ENCODE results near the gene FASLG. TPM values are rescaled to one million over a fixed set of nuclear protein-coding genes. Genes with fewer than 3 reads are reported as not detected.

FASLG gene, protein sequence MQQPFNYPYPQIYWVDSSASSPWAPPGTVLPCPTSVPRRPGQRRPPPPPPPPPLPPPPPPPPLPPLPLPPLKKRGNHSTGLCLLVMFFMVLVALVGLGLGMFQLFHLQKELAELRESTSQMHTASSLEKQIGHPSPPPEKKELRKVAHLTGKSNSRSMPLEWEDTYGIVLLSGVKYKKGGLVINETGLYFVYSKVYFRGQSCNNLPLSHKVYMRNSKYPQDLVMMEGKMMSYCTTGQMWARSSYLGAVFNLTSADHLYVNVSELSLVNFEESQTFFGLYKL
- total RNA-seq, result 1 to 10 TPM in 1 of 4 donors, under 1 TPM in 1, not detected in 2; 0.35 to 1.5 TPM

DNA sequence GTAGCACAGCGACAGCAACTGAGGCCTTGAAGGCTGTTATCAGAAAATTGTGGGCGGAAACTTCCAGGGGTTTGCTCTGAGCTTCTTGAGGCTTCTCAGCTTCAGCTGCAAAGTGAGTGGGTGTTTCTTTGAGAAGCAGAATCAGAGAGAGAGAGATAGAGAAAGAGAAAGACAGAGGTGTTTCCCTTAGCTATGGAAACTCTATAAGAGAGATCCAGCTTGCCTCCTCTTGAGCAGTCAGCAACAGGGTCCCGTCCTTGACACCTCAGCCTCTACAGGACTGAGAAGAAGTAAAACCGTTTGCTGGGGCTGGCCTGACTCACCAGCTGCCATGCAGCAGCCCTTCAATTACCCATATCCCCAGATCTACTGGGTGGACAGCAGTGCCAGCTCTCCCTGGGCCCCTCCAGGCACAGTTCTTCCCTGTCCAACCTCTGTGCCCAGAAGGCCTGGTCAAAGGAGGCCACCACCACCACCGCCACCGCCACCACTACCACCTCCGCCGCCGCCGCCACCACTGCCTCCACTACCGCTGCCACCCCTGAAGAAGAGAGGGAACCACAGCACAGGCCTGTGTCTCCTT, at the start of gene FASLG:
Gene FASLG (plus strand): TSS at position 233 of the 583 bp plus-strand sequence. CDS start 99 bp downstream, at position 332.
- Histone ChIP-seq H3K27ac (peak within 1 kb of the TSS; percentile 35 to 77 (median 58)), H3K4me1 (no peaks in the 10 kb centered on the region), H3K27me3 (no peaks in the 10 kb centered on the region), H3K4me3 (peak within 1 kb of the TSS in 2 of 4 donors; percentile 33 to 37), H3K9me3 (no peaks in the 10 kb centered on the region), H3K36me3 (no peaks in the 10 kb centered on the region)
- peak in 1 of 3 donors; percentile 52 for DNase-seq
- TF ChIP-seq, protein P1, sequence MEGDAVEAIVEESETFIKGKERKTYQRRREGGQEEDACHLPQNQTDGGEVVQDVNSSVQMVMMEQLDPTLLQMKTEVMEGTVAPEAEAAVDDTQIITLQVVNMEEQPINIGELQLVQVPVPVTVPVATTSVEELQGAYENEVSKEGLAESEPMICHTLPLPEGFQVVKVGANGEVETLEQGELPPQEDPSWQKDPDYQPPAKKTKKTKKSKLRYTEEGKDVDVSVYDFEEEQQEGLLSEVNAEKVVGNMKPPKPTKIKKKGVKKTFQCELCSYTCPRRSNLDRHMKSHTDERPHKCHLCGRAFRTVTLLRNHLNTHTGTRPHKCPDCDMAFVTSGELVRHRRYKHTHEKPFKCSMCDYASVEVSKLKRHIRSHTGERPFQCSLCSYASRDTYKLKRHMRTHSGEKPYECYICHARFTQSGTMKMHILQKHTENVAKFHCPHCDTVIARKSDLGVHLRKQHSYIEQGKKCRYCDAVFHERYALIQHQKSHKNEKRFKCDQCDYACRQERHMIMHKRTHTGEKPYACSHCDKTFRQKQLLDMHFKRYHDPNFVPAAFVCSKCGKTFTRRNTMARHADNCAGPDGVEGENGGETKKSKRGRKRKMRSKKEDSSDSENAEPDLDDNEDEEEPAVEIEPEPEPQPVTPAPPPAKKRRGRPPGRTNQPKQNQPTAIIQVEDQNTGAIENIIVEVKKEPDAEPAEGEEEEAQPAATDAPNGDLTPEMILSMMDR (IDR thresholded peaks at IDR 0.05), result no peak
- TF ChIP-seq POLR2A (IDR thresholded peaks at IDR 0.05), result no peak

DNA sequence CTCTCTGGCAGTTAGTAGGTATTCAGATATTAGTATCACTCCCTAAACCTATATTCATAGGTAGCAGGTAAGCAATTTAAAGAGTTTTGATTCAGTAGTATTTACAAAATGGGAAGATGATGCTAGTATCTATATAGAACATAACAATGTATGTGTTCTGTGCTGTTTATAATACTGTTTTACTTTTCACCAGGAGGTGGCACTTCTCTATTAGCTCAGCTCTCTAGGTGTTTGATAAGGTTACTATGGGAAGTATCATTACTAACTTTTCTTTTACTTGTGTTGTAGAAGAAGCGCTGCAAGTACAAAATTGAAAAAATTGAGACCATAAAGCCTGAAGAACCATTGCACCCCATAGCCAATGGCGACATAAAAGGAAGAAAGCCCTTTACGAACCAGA, 49.4 kb upstream of the FASLG start:
- Histone ChIP-seq H3K27ac (no peak overlapping the region), H3K4me1 (no peaks in the 10 kb centered on the region), H3K4me3 (no peak overlapping the region), H3K9me3 (no peaks in the 10 kb centered on the region), H3K27me3 (no peaks in the 10 kb centered on the region), H3K36me3 (peaks cover 0 to 32% (median 0%) of the 10 kb centered on the region in 3 donors)
- TF ChIP-seq, protein P1 (IDR thresholded peaks at IDR 0.05), result peak in 4 of 6 experiments; percentile 29 to 45 (median 36)
- TF ChIP-seq POLR2A (IDR thresholded peaks at IDR 0.05), result no peak
- DNase-seq, result no peak

DNA sequence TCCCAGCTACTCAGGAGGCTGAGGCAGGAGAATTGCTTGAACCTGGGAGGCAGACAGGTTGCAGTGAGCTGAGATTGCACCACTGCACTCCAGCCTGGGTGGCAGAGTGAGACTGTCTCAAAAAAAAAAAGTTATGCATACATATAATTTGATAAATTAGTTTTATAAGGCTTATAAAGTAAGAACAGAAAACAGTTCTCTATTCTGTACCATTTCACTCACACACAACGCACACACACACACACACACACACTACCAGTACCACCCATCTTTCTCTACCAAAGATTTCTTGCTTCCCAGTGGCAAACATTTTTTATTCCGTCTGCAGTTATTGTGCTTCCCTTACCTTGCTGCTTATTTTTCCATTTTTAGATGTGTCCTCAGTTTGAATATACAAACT, 46.4 kb upstream of the FASLG start:
- Histone ChIP-seq H3K27ac (no peak overlapping the region), H3K9me3 (no peaks in the 10 kb centered on the region), H3K4me3 (no peak overlapping the region), H3K36me3 (peaks cover 0 to 29% (median 0%) of the 10 kb centered on the region in 3 donors), H3K4me1 (no peaks in the 10 kb centered on the region), H3K27me3 (no peaks in the 10 kb centered on the region)
- DNase-seq, result no peak
- TF ChIP-seq, protein P1 (IDR thresholded peaks at IDR 0.05), result no peak

DNA sequence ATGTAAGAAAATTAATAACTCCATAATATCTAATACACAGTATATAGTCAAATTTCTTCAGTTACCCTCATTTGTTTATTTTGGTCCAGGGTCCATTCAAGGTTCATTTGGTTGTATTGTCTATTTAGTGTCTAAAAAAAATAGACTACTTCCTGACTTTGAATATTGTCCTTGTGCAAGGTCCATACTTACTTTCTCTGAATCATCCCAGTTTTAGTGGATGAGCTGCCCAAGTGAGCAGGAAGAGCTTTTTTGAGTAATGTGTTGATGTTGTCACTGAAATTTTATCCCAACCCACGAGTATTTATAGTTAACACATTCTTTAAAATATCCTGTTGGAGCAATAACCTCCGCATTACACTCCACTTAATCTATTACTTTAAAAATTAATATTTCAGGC, 45.6 kb upstream of the FASLG start:
- H3K9me3 ChIP-seq, result no peaks in the 10 kb centered on the region
- H3K36me3 ChIP-seq, result peaks cover 0 to 29% (median 0%) of the 10 kb centered on the region in 3 donors
- H3K27me3 ChIP-seq, result no peaks in the 10 kb centered on the region
- H3K4me3 ChIP-seq, result no peak overlapping the region
- H3K4me1 ChIP-seq, result no peaks in the 10 kb centered on the region
- TF ChIP-seq, protein P1 (IDR thresholded peaks at IDR 0.05), result no peak
- no peak for TF ChIP-seq POLR2A (IDR thresholded peaks at IDR 0.05)
- DNase-seq, result no peak
- no peak overlapping the region for H3K27ac ChIP-seq

DNA sequence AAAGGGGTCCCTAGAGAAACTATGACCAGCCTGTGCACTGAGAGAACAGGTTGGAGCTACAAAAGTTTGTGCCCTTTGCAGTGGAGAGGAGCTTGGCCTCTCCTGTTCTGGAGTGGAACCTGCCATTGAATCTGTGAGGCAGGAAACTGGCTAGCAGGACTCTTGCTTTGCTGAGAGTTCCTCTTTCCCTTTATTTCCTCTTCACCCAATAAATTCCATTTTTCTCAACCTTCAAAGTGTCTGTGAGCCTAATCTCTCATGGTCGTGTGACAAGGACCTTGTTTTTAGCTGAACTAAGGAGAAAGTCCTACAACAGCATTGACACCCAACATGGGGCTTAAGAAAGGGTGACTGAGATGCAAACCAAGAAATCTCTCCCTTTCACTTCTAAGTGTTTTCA, 42.7 kb upstream of the FASLG start:
- no peak for DNase-seq
- Histone ChIP-seq H3K36me3 (peaks cover 0 to 5% (median 0%) of the 10 kb centered on the region in 3 donors), H3K9me3 (peaks cover 0 to 10% (median 4%) of the 10 kb centered on the region in 4 donors)

More for the DNA sequence above, 42.7 kb upstream of the FASLG start:
- H3K4me3 ChIP-seq, result no peak overlapping the region
- no peaks in the 10 kb centered on the region for H3K27me3 ChIP-seq
- H3K27ac ChIP-seq, result no peak overlapping the region
- TF ChIP-seq, protein P1 (IDR thresholded peaks at IDR 0.05), result no peak
- TF ChIP-seq POLR2A (IDR thresholded peaks at IDR 0.05), result no peak
- no peaks in the 10 kb centered on the region for H3K4me1 ChIP-seq
